Metanephros (tissue), 1 donor: ENCODE results near the gene M6PR. TPM values are rescaled to one million over a fixed set of nuclear protein-coding genes. Genes with fewer than 3 reads are reported as not detected.

Experiments used
- total RNA-seq: library from RNA; depleted of rRNA; stranded (reverse); fragments of >200 nt; gene quantifications from one replicate; pipeline ENCODE4 v1.2.3, GENCODE V29; 2014

The M6PR gene
- total RNA-seq, result 80.2 TPM

DNA sequence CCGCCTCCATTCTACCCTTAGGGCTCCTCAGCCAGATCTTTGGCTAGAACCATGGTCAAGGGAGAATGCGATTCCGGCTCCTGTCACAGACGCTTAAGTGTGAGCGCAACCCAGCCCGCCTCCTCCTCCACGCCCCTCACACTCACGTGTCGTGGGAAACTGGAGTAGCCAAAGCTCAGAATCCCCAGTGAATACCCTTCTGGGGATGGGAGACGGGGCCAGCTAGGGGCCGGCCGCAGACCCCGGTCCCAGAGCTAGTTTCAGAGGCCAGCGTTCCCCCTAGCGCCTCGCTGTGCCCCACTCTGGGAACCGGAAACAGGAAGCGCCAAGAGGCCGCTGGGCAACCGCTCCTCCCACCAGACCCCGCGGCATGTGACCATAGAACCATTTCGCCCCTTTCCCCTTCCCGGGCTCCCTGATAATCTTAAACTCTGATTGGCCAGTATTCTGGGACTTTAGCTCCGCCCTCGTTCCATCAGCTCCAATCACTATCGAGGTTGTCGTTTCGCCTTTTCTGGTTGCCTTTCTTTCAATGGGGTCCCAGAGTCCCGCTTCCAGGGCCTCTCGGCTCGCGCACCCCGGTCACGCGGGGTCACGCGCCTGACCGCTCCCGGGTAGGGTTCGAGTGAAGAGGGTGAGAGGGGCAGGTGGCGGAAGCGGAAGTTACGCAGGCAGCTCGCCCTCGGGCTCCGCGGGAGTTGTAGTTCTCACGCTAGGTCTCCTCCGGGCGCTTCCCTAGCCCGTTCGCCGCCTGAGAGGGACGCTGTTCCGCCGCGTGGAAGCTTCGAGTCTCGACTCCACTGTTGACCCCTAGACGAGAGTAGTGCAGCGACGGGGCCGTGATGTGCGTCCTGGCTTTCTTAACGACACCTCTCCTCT lies at the start of gene M6PR:
Gene M6PR, minus strand, starts transcription at position 304 of the 879 bp plus-strand sequence. CDS start 3,241 bp downstream, outside the sequence.

DNA sequence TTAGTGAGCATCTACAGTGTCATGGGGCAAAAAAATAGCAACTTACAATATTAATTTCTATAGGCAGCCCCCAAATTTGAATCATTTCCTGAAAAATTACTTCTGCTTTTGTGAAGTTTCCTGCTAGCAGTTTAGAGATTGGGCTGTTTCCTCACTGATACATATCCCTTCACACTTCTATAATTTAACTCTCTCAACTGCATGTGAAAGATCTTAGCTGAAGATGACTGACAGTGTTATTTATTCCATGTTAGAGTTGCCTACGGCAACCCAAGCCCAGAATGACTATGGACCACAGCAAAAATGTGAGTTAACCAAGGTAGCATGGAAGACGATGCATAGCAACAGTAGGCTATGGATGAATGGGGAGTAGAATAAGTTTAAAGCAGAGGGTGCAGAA lies 40.0 kb upstream of the M6PR start, which contains the start of gene KLRG1:
Gene KLRG1, plus strand, starts transcription at position 134 of the 400 bp plus-strand sequence. Its CDS starts 90 bp downstream, at position 224.

DNA sequence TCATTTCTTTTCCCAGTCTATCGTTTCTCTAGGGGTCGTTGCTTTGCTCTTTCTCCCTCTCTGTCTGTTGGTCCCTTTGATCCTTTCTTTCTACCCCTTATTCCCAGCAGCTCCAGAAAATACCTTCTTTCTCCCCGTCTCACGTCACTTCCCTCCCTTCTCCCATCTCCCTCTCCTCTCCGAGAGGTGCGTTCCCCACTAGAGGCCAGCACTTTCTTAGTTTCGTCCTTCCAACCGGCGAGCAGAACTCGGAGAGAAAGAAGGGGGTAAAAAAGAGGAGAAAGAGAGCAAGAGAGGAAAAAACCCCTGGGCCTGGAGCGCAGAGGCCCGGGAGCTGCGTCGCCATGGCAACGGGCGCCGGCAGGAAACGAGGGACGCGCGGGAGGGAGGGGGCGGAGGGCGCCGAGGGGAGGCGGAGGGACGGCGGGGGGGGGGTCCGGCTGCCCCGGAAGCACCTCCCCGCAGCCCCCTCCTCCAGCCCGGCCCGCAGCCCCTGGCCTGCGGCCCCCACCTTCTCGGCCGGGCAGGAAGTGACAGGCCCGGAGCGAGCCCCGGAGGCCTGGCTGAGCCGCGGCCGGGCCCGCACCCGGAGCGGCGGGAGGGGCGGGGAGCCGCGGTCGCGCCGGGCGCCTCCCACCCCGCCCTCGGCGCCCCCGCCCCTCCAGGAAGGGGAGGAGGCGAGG lies 35.3 kb downstream of the M6PR start, which contains the start of gene PHC1:
Gene PHC1, plus strand, starts transcription at position 477 of the 683 bp plus-strand sequence. CDS start 3,169 bp downstream, outside the sequence.

Other genes starting within 250 kb of the M6PR start
- 0.93 TPM for gene A2ML1, start 127.0 kb downstream of the M6PR start, total RNA-seq
- 85.9 TPM for gene PHC1, start 35.1 kb downstream of the M6PR start, total RNA-seq
- gene KLRG1, start 39.9 kb upstream of the M6PR start, total RNA-seq, result 3.9 TPM
- 306 TPM for gene A2M, start 166.3 kb upstream of the M6PR start, total RNA-seq